Myocyte (in vitro differentiated cells): Measurements from ENCODE around the gene RPS16. TPM values are rescaled to one million over a fixed set of nuclear protein-coding genes. Genes with fewer than 3 reads are reported as not detected.

Source experiments
- DNase-seq: peaks from one replicate; pipeline ENCODE4 v3.0.0-alpha.2; 2012; ENCODE audit warnings: low read depth
- total RNA-seq: library from RNA; depleted of rRNA; stranded (reverse); fragments of >200 nt; gene quantifications from 2 replicates; pipeline ENCODE4 v1.2.3, GENCODE V29; 2014

The RPS16 gene
- total RNA-seq, 1 donor from 2014 or later = 129 TPM

- DNase-seq = peak; percentile 54
Measured at GRCh38 chr19:39408392-39409207, 27.1 kb downstream of the RPS16 start.

DNA sequence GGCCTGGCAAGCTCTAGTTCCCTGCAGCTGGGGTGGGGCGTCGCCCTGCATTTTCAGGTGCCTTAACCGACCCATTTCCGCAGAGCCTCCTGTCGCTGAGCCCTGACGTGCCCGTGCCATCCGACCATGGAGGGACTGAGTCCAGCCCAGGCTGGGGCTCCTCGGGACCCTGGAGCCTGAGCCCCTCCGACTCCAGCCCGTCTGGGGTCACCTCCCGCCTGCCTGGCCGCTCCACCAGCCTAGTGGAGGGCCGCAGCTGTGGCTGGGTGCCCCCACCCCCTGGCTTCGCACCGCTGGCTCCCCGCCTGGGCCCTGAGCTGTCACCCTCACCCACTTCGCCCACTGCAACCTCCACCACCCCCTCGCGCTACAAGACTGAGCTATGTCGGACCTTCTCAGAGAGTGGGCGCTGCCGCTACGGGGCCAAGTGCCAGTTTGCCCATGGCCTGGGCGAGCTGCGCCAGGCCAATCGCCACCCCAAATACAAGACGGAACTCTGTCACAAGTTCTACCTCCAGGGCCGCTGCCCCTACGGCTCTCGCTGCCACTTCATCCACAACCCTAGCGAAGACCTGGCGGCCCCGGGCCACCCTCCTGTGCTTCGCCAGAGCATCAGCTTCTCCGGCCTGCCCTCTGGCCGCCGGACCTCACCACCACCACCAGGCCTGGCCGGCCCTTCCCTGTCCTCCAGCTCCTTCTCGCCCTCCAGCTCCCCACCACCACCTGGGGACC lies 27.9 kb downstream of the RPS16 start:
- DNase-seq = peak; percentile 52

- DNase-seq = no peak
Measured at GRCh38 chr19:39407410-39407659, 28.4 kb downstream of the RPS16 start.

GRCh38 chr19:39406656-39407409 lies 28.9 kb downstream of the RPS16 start, which contains the start of gene ZFP36:
Gene ZFP36 (plus strand): TSS chr19:39406847. CDS start chr19:39406905, 58 bp downstream.
- peak; percentile 84 for DNase-seq

DNA sequence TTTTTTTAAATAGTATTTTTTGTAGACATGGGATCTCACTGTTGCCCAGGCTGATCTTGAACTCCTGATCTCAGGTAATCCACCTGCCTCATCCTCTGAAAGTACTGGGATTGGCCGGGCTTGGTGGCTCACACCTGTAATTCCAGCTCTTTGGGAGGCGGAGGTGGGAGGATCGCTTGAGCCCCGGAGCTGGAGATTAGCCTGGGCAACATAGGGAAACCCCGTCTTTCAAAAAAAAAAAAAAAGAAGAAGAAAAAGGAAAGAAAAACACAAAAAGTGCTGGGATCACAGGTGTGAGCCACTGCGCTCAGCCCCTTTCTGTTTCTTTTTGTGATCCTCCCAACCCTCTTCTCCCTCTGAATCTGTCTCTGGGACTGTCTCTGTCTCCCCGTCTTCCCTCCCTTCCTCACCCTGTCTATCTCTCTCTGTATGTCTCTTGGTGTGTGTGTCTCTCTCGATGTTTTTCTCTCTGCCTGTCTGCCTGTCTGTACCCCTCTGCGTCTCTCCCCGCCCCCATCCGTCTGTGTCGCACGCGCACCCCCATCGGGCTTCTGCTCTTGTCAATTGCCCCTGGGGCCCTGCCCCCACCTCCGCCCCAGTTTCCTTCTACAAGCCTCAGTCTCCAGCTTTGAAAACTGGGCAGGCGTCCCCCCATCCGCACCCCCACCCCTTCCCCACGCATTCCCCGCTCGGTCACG lies 29.6 kb downstream of the RPS16 start:
- no peak for DNase-seq

GRCh38 chr19:39405261-39405957 lies 30.3 kb downstream of the RPS16 start:
- no peak for DNase-seq

DNA sequence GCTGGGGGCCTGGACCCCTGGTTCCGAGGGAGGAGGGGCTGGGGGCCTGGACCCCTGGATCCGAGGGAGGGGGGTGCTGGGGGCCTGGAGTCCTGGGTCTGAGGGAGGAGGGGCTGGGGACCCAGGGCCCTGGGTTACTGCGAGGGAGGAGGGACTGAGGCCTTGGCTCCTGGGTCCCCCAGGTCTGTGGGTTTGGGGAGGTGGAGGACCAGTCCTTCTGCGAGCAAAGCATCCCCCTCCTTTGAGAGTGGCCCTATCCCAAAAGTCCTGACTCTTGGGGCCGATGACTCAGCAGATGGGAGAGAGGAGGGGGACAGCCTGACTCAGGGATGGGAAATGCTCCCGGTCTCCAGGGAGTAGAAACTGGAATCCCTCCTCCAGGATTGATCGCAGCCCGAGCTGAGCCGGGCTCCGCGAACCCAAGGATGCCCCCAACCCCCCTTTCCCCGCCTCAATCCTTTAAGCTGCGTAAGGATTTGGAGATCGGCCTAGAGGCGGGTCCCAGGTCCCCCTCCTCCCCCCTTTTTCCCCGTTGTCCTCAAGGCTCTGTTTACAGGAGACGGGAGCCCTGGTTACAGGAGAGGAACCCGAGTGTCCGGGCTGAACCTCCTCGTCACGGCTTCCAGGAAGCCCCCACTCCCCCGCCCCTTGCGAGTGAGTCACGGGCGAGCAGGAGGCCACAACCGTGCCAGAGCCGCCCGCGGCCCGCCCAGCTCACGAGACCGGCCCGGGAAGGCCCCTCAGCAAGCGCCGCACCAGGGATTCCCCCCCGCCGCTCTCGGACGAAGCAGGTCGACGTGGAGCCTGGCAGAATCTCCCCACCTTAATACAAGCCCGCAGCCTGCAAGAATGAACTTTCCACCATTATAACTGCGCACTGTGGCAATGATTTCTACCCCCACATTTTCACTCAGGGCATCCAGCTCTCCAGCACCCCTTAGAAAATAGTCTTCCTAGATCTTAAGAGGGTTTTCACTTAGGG lies 32.1 kb downstream of the RPS16 start:
- DNase-seq = peak; percentile 97

DNA sequence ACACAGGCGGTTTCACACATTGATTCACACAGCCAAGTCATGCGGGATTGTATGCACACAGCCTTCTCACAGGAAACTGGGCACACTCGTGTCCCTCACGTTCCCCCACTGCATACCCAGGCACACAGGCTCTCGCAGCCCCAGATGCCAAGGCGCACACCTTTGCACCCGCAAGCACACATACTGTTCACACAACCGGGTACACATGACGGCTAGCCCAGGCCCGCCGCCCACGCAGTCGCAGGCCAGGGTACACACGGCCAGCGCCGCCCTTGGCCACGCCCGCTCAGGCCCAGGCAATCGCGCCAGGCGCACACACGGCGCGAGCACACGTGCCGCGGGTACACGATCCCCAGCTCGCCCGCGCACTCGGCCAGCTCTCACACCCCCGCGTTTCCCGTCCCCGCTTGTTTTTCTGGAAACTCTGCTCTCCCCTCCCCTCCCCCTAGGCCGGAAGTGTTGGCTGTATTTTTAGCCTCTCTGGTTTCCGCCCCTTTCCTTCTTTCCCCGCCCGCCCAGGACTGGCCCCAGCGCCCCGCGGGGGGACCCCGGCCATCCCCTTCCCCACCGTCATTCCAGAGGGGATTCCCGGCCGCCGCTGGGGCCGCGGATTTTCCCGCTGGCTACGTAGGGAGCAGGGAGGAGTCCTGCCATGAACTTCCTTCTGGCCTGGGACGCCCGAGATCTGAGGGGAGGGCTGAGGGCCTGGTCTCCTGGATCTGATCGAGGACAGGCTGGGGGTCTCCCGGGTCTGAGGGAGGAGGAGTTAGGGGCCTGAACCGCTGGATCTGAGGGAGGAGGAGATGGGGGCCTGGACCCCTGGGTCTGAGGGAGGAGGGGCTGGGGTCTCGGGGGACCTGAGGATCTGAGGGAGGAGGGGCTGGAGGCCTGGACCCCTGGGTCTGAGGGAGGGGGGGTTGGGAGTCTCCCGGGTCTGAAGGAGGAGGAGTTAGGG lies 33.1 kb downstream of the RPS16 start:
- DNase-seq = peak; percentile 89

DNA sequence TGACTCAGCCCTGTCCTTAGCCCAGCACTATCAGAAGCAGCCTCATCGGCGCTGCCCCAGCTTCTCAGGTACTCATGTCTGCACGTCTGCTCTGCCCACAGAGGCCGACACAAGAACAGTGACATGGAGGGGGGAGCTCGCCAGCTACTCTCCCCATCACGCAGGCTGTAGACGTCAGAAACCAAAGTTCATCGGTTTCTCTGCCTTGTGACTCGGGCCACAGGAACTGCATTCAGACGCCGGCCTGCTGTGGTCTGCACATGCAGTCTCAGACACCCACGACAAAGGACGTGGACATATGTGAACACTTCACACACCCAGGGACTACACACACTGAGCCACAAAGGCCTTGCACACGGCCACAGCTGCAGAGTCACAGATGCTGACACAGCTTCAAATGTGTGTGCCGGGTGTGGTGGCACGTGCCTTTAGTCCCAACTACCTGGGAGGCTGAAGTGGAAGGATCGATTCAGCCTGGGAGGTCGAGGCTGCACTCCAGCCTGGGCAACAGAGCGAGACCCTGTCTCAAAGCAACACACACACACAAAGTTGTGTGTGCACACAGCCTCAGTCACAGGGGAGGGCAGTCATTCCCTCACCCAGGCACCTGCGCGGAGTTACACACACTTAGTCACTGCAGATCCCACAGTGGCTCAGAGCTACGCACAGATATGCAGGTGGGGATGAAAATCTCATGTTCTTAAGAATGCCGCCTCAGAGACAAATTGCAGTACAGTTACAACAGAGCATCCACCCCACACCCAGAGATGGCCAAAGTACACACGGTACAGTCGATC lies 34.0 kb downstream of the RPS16 start:
- no peak for DNase-seq

DNA sequence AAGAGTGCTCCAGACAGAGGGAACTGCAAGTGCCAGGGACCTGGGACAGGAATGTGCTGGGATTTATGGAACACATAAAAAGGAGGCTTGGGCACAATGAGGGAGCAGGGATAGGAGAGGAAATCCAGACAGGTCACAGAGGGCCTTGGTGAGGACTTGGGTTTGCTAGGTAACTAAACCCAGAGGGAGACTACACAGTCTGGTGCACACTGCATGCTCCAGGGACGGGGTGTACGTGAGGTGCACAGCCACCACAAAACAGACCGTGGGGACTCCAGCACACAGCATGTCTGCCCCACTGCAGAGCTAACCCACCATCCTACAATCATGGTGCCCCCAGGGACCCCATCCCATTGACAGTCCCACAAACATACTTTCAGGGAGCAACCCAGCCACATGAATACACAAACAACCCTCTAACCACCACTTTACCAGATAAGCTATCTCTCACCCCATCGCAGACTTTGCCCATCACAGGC lies 34.6 kb downstream of the RPS16 start:
- DNase-seq = no peak

GRCh38 chr19:39400061-39400460 lies 35.7 kb downstream of the RPS16 start:
- DNase-seq = no peak

DNA sequence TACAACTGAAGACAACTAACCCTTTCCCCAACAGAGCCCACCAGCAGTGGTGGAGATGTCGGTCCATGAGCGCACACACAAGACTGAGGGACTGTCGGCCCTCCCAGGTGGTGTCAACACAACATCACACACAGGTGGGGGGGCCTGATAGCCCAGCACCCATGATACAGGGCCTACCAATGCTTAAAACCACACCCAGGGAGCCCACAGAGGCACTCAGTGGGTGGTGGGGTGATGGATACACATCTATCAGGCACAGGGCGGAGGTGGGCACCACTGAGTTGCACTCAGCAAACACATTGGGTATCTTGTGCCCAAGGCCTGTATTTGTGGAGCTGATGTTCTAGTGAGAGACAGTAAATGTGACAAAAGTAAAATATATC lies 36.1 kb downstream of the RPS16 start:
- DNase-seq = no peak

DNA sequence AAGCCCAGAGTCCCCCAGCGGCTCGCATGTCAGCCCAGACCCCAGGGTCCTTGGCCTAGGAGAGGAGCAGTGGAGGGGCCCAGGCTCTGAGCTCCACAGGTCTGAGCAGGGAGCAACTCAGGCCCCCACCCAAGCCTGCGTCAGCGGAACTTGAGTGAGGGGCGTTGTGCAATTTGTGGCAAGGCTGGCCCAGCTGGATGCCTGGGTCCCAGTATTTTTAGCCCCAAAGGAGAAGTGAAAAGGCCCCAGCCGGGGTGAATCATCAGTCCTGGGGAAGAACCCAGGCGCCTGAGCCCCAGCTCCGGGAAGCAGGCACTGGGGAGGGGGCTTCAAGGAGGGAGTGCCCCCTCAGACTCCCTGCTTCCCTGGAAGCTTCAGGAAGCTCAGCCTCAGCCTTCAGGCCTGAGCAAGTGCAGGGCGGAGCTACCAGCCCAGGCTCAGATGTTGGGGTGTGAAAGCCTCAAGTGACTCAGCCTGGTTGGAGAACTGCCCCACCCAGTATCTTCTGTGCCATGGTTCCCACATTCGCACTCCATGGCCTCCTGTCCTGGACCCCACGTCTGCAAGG lies 37.4 kb downstream of the RPS16 start:
- peak; percentile 76 for DNase-seq

DNA sequence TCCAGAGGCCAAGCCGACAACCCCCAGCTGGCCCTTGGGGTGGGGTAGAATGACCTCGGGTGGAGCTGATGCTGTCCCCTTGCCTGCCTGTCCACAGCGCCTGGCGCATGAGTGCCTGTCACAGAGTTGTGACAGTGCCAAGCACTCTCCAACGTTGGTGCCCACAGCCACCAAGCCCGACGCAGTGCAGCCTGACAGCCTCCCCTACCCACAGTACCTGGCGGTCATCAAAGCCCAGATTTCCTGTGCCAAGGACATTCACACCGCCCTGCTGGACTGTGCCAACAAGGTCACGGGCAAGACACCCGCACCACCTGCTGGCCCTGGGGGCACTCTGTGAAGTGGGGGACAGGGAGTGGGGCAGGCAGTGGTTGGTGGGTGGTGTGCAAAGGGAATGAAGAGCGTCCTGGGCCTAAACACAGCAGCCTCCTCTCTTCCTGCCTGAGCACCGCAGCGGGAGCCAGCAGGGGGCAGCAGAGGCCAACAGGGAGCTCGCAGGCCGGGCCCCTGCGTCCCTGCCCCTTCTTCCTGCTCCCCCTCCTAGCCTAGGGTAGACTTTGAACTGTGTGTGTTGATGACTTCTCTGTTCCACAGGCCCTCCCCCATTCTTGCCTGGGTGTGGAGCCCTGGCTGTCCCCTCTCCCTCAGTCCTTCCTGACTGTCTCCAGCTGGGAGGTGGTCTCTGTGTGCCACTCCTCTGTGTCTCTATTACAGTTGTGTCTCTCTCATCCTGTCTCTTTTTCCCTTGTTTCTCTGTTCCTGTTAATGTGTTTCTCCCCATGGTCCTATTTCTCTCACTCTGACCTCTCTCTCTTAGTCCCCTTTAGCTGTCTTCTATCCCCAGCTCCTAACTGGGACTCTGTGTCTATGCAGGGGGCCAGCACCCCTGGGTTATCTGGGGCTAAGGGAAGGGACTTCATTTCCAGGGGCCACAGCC lies 38.1 kb downstream of the RPS16 start:
- peak; percentile 86 for DNase-seq

GRCh38 chr19:39390751-39391437 lies 44.9 kb downstream of the RPS16 start, which contains the start of the genes MED29 and PAF1:
Gene MED29 (plus strand): TSS chr19:39391378. CDS start chr19:39391423, 45 bp downstream.
Gene PAF1 (minus strand): TSS chr19:39391106. CDS start chr19:39390864, 242 bp downstream.
- DNase-seq = peak; percentile 100
